Measurements from ENCODE around the gene MEST.

- no peak for TF ChIP-seq CTCF (IDR thresholded peaks at IDR 0.05)
- TF ChIP-seq EP300 (IDR thresholded peaks at IDR 0.05) = no peak
Measured at GRCh38 chr7:130479716-130480400, 12.0 kb upstream of the MEST start.
